Inflammatory macrophage treated with lipopolysaccharide for 1 hour (primary cell): Measurements from ENCODE around the gene KLB.

Source experiments
- DNase-seq, 2 donors: peaks; one replicate each; pipeline ENCODE4 v3.0.0-alpha.2; 2020 to 2022

Gene KLB

GRCh38 chr4:39466747-39467146 lies 60.0 kb downstream of the KLB start:
- no peak for DNase-seq

GRCh38 chr4:39467464-39467863 lies 60.7 kb downstream of the KLB start:
- no peak for DNase-seq

- peak; percentile 79 to 87 for DNase-seq
These were observed 62.8 kb downstream of the KLB start for GRCh38 chr4:39469429-39470077.

GRCh38 chr4:39470402-39470801 lies 63.7 kb downstream of the KLB start:
- no peak for DNase-seq

GRCh38 chr4:39472396-39472795 lies 65.7 kb downstream of the KLB start:
- DNase-seq: no peak

- no peak for DNase-seq
These were observed 69.6 kb downstream of the KLB start for GRCh38 chr4:39476187-39476895.

GRCh38 chr4:39480251-39480650 lies 73.5 kb downstream of the KLB start:
- DNase-seq: no peak

GRCh38 chr4:39480902-39481695 lies 74.4 kb downstream of the KLB start:
- peak; percentile 39 to 66 for DNase-seq

- peak; percentile 72 to 80 for DNase-seq
These were observed 78.0 kb downstream of the KLB start for GRCh38 chr4:39484582-39485272.

GRCh38 chr4:39486221-39486804 lies 79.6 kb downstream of the KLB start:
- DNase-seq: peak; percentile 22 to 35

- DNase-seq: no peak
These were observed 83.6 kb downstream of the KLB start for GRCh38 chr4:39490322-39490721.

- DNase-seq: no peak
These were observed 87.6 kb downstream of the KLB start for GRCh38 chr4:39494354-39494753.

- no peak for DNase-seq
These were observed 88.9 kb downstream of the KLB start for GRCh38 chr4:39495446-39496213.

GRCh38 chr4:39497909-39498726 lies 91.4 kb downstream of the KLB start:
- DNase-seq: no peak

GRCh38 chr4:39498727-39499020 lies 91.9 kb downstream of the KLB start:
- DNase-seq: no peak
